ENCODE data around the gene PITPNC1.
"Not testable (repeated sequence)": the region's sequence is repeated elsewhere in the genome, so short reads cannot be mapped to it uniquely, and the experiment has no call there.

PITPNC1 gene

GRCh38 chr17:67594115-67594880 lies 217.2 kb downstream of the PITPNC1 start:
- no peak for DNase-seq

GRCh38 chr17:67600408-67600807 lies 223.3 kb downstream of the PITPNC1 start:
- DNase-seq = no peak

- DNase-seq = no peak
These were observed 224.8 kb downstream of the PITPNC1 start for GRCh38 chr17:67601897-67602296.

DNA sequence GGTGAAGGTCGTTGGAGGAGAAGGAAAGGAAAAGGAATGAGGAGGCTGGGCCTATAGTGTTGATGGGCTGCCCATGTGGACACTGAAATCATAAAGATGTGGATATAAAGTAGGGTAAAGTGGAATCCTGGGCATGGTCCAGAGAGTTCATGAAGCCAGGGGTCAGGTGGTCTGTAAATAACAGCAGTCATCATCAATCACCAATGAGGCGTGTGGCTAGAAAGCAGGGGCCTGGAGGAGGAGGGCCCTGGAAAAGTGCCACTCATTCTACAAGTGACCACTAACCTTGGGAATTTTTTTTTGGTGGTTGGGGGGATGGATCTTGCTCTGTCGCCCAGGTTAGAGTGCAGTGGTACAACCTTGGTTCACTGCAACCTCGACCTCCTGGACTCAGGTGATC lies 225.4 kb downstream of the PITPNC1 start:
- no peak for DNase-seq

DNA sequence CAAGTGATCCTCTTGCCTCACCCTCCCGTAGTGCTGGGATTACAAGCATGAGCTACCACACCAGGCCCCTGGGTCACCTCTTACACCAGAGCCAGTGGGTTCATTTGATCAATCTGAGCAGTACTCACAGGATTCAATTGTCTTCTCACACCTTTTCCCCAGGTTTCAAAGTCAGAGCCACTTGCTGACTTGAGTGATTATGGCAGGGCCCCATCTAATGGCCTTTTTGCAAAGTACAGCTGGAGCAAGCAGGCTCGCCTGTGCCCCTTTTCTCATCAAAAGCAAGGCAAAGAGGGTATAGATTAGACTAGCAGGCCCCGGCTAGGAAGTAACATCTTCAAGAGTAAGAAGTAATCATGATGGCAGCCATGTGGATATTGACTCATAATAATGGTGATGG lies 225.9 kb downstream of the PITPNC1 start:
- peak; percentile 26 for DNase-seq

DNA sequence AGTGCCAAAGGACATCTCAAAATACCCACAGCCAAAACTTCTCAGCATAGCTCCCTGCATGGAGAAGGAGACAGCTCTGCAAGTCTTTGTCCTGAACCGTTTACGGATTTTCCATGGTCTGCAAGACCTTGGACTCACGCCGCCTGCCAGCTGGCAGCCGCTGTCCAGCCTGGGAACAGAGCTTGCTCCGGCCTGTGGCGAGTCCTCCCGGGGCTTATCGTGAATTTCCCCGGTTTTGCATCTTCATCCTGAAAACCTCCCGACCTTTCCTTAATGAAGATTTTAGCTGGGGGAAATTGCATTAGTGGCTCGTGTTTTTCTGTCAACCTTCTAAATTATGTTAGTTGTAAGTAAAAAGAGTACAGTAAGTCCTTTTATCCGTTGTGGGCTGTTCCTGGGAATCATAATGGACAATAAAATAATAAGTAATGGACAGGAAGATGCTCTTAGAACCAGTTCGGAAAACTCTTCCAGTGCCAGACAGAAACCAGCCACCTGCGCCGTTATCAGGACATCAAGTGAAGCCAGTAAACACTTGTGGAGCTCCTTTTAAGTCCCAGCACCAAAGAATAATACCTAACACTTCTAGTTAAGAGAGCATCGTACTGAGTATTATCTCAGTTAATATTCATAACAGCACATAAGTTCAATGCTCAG lies 228.3 kb downstream of the PITPNC1 start:
- no peak for DNase-seq

DNA sequence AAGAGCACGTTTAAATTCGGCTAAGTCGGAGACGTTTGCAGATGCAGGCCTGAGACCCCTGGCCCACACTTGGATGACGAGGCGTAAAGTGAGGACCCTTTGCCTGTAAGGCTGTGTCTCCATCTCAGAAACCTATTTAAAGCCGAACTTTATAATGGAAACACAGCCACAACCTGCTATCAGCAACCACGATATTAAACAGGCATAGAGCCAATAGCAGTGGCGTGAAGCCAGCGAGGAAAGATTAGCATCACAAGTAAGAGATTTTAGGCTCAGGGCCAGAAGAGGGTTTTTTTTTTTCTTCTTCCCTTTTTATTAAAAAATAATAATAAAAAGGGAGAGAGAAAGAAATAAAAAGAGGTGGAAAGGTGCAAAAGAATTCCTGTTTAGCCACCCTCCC lies 229.4 kb downstream of the PITPNC1 start:
- DNase-seq = peak; percentile 65

DNA sequence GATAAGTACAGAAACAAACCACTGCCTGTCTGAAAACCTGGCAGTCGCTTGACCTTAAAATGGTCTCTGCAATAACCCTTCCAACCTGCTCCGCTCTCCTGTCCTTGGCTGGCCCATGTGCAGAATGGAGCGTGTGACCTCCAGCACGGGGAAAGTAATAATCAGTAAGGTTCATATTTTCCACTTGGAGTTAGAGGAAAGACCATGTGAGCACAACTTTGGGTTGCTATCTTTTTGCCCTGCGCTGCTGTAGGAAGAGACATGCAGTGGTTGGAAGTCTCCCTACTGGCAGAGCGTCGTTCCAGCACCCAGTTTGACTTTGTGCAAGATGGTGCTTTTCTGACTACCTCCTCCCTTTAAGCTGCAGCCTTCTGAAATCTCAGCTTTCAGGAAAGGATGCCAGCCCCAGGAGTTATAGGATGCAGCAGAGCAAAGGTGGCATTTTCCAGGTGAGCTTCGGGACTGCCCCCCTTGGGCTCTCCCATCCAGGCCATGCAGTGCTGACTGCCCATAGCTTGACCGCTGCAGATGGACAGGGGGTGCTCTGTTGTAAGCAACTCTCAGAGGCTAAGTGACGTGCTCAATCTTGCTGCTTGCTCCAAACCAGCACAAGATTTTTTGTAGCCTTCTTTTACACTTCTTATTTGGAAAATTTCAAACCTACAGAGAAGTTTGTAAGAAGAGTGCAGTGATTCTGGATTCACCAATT lies 230.0 kb downstream of the PITPNC1 start:
- peak; percentile 65 for DNase-seq

- DNase-seq = no peak
These were observed 233.0 kb downstream of the PITPNC1 start for GRCh38 chr17:67610061-67610460.

GRCh38 chr17:67613961-67614360 lies 236.9 kb downstream of the PITPNC1 start:
- no peak for DNase-seq

- no peak for DNase-seq
These were observed 238.0 kb downstream of the PITPNC1 start for GRCh38 chr17:67615011-67615561.

DNA sequence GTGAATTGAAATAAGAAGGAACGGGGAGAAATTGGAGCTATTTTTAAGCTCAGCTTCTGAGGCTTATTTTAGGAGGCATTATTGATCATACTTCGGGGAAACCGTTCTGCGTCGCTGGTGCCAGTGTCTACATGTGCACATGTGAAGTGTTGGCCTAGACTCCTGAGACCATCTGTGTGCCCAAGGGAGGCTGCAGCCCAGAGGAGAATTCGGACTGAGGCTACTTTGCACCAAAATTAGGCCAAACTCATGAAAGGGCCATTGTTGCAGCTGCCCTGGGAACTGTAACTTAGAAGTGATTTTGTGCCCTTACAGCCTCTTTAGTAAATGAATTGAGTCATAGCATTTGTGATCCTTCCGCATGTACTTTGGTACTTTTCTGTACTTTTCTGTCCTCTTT lies 238.7 kb downstream of the PITPNC1 start:
- no peak for DNase-seq

DNA sequence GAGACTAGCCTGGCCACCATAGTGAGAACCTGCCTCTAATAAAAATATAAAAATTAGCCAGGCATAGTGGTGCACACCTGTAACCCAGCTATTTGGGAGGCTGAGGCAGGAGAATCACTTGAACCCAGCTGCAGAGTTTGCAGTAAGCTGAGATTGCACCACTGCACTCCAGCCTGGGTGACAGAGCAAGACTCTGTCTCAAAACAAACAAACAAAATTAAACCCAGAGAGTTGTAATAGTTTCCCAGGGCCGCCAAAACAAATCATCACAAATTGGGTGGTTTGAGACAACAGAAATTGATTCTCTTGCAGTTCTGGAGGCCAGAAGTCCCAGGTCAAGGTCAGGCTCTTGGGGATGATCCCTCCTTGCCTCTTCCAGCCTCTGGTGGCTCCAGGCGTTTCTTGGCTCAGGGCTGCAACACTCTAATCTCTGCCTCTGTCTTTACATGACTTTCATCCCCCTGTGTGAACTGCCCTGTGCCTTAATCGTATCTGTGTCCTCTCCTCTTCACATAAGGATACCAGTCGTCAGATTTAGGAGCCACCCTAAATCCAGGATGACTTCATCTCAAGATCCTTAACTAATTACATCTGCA lies 240.3 kb downstream of the PITPNC1 start:
- no peak for DNase-seq

- DNase-seq = no peak
These were observed 242.5 kb downstream of the PITPNC1 start for GRCh38 chr17:67619555-67619954.

DNA sequence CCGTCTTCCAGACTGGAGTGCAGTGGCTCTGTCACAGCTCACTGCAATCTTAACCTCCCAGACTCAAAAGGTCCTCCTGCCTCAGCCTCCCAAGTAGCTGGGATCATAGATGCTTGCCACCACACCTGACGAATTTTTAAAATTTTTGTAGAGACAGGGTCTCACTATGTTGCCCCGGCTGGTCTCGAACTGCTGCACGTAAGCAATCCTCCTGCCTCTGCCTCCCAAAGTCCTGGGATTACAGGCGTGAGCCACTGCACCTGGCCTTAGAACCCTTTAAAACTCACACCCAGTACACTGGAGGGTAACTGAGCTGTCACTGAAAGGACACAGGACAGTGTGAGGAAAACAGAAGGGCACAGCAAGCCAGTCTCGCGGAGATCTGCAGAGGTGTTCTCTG lies 243.0 kb downstream of the PITPNC1 start:
- no peak for DNase-seq

- no peak for DNase-seq
These were observed 243.6 kb downstream of the PITPNC1 start for GRCh38 chr17:67620636-67621035.

- DNase-seq = no peak
These were observed 246.7 kb downstream of the PITPNC1 start for GRCh38 chr17:67623767-67624166.

- DNase-seq = peak; percentile 37
These were observed 248.0 kb downstream of the PITPNC1 start for GRCh38 chr17:67624886-67625656.

- no peak for DNase-seq
These were observed 248.9 kb downstream of the PITPNC1 start for GRCh38 chr17:67625971-67626370.

GRCh38 chr17:67628580-67629013 lies 251.5 kb downstream of the PITPNC1 start:
- DNase-seq = no peak

DNA sequence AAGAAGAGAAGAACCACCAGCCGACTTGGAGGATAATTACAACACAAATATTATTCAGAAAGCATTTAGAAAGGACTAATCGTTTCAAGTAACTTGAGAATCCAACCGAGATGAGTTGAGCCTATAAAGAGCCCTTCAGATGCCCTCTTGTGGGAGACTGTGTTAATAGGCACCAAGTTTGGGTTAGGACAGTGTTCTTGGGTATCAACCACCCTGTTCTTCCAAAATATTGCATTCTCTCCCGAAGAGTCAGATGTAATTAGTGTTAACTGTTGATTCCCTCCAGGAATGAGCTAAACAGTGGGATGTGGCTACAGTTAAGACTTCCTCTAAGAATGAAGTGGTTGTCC lies 252.9 kb downstream of the PITPNC1 start:
- no peak for DNase-seq

DNA sequence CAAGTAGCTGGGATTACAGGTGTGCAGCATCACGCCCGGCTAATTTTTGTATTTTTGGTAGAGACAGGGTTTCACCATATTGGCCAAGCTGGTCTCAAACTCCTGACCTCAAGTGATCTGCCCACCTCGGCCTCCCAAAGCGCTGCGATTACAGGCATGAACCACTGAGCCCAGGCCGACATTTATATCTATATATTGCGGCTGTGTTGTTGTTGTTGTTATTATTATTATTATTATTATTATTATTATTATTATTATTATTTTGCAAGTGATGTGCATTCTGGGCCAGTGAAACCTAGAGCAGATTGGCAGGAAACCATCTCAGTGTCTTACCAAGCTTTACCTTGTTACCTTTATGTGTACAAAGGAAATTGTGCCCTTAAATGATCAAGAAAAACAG lies 253.8 kb downstream of the PITPNC1 start:
- not testable (repeated sequence) for DNase-seq

DNA sequence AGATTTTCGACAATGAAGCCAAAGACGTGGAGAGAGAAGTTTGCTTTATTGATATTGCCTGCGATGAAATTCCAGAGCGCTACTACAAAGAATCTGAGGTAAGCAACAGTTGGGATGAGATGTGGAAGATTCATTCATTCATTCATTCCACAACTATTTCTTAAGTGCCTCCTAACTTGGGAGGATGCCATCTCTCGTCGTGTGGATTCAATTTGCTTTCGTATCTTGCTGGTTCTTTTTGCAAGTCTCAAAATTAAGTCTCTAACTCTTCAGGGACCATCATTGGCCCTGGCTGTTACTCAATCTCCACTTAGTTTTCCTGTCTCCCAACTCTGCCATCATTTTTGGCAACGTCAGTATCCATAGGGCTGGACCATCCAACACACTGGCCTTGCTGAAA lies 255.1 kb downstream of the PITPNC1 start:
- DNase-seq = no peak

Measured in NCI-H1092 (cell line).